Brain microvascular endothelial cell (primary cell): Measurements from ENCODE around the gene PIN4.
"Not testable (repeated sequence)": the region's sequence is repeated elsewhere in the genome, so short reads cannot be mapped to it uniquely, and the experiment has no call there.

Experiments
- DNase-seq: peaks from one replicate; pipeline ENCODE4 v3.0.0-alpha.2; 2020
- H3K27ac ChIP-seq: fragments of 250-450 bp; sonication (Bioruptor Pico); 2 replicates; pipeline ENCODE4 v1.5.1; 2020; ENCODE audit warnings: mild to moderate bottlenecking, moderate library complexity
- H3K27me3 ChIP-seq: fragments of 250-450 bp; sonication (Bioruptor Pico); replicated peaks from 2 replicates; pipeline ENCODE4 v1.5.1; 2020; ENCODE audit warnings: mild to moderate bottlenecking
- H3K36me3 ChIP-seq: fragments of 250-450 bp; sonication (Bioruptor Pico); replicated peaks from 2 replicates; pipeline ENCODE4 v1.5.1; 2020; ENCODE audit warnings: mild to moderate bottlenecking
- H3K4me3 ChIP-seq: 2 replicates; pipeline ENCODE4 v1.5.1; 2011; ENCODE audit warnings: low read depth, mild to moderate bottlenecking, control low read depth, low read length, moderate library complexity
- in situ Hi-C: cut with HindIII; loops from 2 replicates; pipeline ENCODE4 v1.10.0; 2017; ENCODE audit warnings: low sequenced_read_pairs, low pct_ligation_motif_present
- TF ChIP-seq, protein P1 (sequence below): IDR thresholded peaks from 2 replicates; pipeline ENCODE4 v1.5.1; 2011; ENCODE audit warnings: low read depth, mild to moderate bottlenecking, moderate library complexity, low read length, control low read depth, inconsistent platforms; ENCODE audit errors: missing control alignments

PIN4 gene

GRCh38 chrX:72146527-72146926, 35.0 kb upstream of the PIN4 start:
- Histone ChIP-seq H3K27ac (no peak overlapping the region), H3K27me3 (peaks cover 6% of the 10 kb centered on the region), H3K36me3 (no peaks in the 10 kb centered on the region), H3K4me3 (no peak overlapping the region)
- in situ Hi-C loops, result no loop called here
- DNase-seq, result no peak
- TF ChIP-seq, protein P1, sequence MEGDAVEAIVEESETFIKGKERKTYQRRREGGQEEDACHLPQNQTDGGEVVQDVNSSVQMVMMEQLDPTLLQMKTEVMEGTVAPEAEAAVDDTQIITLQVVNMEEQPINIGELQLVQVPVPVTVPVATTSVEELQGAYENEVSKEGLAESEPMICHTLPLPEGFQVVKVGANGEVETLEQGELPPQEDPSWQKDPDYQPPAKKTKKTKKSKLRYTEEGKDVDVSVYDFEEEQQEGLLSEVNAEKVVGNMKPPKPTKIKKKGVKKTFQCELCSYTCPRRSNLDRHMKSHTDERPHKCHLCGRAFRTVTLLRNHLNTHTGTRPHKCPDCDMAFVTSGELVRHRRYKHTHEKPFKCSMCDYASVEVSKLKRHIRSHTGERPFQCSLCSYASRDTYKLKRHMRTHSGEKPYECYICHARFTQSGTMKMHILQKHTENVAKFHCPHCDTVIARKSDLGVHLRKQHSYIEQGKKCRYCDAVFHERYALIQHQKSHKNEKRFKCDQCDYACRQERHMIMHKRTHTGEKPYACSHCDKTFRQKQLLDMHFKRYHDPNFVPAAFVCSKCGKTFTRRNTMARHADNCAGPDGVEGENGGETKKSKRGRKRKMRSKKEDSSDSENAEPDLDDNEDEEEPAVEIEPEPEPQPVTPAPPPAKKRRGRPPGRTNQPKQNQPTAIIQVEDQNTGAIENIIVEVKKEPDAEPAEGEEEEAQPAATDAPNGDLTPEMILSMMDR, result no peak

DNA sequence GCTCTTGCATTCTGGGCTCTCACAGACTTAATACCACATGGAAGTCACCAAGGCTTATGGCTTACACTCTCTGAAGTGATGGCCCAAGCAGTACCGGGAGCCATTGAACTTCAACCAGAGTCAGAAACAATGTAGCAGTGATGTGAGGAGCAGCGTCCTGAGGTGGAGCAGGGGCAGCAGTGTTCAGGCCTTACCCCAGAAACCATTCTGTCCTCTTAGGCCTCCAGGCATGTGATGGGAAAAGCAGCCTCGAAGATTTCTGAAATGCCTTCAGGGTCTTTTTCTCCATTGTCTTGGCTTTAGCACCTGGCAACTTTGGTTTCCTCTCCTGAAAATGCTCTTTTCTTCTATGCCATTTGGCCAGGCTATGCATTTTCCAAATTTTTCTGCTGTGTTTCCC, 22.8 kb upstream of the PIN4 start:
- no peak overlapping the region for H3K27ac ChIP-seq
- H3K36me3 ChIP-seq, result no peaks in the 10 kb centered on the region
- H3K4me3 ChIP-seq, result no peak overlapping the region
- no peak for DNase-seq
- in situ Hi-C loops, result no loop called here
- TF ChIP-seq, protein P1, result no peak
- H3K27me3 ChIP-seq, result peaks cover 3% of the 10 kb centered on the region

DNA sequence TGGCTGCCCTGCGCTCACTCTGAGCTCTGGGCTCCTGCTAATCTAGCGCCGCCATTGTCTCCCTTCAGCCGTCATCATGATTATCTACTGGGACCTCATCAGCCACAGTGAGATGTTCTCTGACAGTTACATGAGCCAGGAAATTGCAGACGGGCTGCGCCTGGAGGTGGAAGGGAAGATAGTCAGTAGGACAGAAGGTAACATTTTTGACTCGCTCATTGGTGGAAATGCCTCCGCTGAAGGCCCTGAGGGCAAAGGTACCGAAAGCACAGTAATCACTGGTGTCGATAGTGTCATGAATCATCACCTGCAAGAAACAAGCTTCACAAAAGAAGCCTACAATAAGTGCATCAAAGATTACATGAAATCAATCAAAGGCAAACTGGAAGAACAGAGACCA, 21.8 kb upstream of the PIN4 start:
- no peak overlapping the region for H3K4me3 ChIP-seq
- TF ChIP-seq, protein P1, result no peak
- H3K27me3 ChIP-seq, result peaks cover 3% of the 10 kb centered on the region
- in situ Hi-C loops, result no loop called here
- no peak overlapping the region for H3K27ac ChIP-seq
- H3K36me3 ChIP-seq, result no peaks in the 10 kb centered on the region
- no peak for DNase-seq

DNA sequence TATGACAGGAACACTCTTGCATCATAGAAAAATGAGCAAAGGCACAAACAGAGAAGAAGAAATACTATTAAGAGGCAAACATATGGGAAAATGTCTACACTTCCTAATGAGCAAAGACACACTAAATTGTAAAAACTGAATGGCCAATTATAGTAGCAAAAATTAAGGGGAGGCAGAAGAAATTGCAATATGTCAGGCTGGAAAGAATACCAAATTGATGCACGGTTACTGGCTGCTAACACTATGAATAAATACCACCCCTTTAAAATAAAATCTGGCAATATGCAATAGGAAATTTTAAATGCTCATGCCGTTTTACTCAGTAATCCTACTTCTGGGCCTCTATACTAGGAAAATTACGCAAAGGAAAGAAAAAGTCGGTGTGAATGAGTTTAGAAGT, 16.0 kb upstream of the PIN4 start:
- H3K27me3 ChIP-seq, result peaks cover 3% of the 10 kb centered on the region
- TF ChIP-seq, protein P1, result no peak
- H3K4me3 ChIP-seq, result no peak overlapping the region
- no peak for DNase-seq
- H3K36me3 ChIP-seq, result no peaks in the 10 kb centered on the region
- H3K27ac ChIP-seq, result no peak overlapping the region
- in situ Hi-C loops, result no loop called here

GRCh38 chrX:72169008-72169728, 12.4 kb upstream of the PIN4 start:
- TF ChIP-seq, protein P1, result no peak
- no peak for DNase-seq
- in situ Hi-C loops, result no loop called here
- no peak overlapping the region for H3K27ac ChIP-seq
- H3K27me3 ChIP-seq, result no peaks in the 10 kb centered on the region
- no peak overlapping the region for H3K4me3 ChIP-seq
- no peaks in the 10 kb centered on the region for H3K36me3 ChIP-seq

- DNase-seq, H3K27me3 ChIP-seq, H3K36me3 ChIP-seq, in situ Hi-C loops, H3K27ac ChIP-seq, H3K4me3 ChIP-seq: not testable (repeated sequence)
Observed at GRCh38 chrX:72176289-72176688, 5.3 kb upstream of the PIN4 start.
